NT2/D1 (cell line): ENCODE data around the gene INPP5E.

ENCODE experiments used
- YY1 ChIP-seq: IDR thresholded peaks from 2 replicates; pipeline ENCODE4 v1.6.1; 2011; ENCODE audit not compliant: insufficient read length, insufficient read depth
- ZNF274 ChIP-seq: IDR thresholded peaks from 2 replicates; pipeline ENCODE4 v1.6.1; 2011; ENCODE audit warnings: mild to moderate bottlenecking, low read depth, low read length

GRCh38 chr9:136432591-136432990 is 7.1 kb downstream of the INPP5E start:
- no peak for TF ChIP-seq ZNF274
- TF ChIP-seq YY1: no peak
